DMS114 treated with DMSO at 0.1 percent for 48 hours (cell line): ENCODE measurements around the gene ZNF274.
"Not testable (repeated sequence)": the region's sequence is repeated elsewhere in the genome, so short reads cannot be mapped to it uniquely, and the experiment has no call there.

ENCODE experiments used
- DNase-seq: peaks from one replicate; lab custom pipeline; 2025; ENCODE audit not compliant: unreplicated experiment; lab: John Stamatoyannopoulos, UW

Gene ZNF274

GRCh38 chr19:58182989-58183816 is at the start of gene ZNF274:
ZNF274 (plus strand) TSS chr19:58183061; CDS start chr19:58183966, 905 bp downstream.
- peak; percentile 89 for DNase-seq

- DNase-seq: no peak
Observed at GRCh38 chr19:58134244-58134643, 48.6 kb upstream of the ZNF274 start.

GRCh38 chr19:58145849-58146248 is 37.0 kb upstream of the ZNF274 start:
- no peak for DNase-seq

- not testable (repeated sequence) for DNase-seq
Observed at GRCh38 chr19:58147475-58147874, 35.4 kb upstream of the ZNF274 start.

DNA sequence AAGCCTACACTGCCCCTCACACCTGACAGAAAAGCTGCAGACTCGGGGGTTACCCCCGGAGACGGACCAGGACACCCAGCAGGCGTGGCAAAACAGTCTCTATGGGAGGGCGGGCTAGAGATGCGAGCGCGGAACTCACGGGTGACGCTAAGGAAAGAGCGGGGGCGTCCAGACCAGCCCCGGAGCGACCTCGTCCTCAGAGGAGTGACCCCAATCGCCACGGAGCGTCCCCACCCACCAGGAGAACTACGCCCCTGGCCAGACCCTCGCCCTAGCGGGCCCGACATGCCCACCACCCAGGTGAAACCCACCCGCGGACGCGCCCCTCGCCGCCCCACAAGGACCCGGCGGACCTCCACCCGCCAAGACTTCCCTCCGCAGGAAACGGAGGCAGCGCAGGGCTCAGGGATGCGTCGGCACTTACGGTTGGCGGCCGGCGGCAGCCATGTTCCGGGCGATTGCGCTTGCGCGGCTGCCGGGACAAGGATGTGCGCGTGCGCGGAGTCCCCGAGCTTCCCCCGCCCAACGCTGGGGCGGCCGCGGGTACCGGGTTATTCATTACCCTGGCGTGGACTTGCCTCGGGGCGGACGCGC is 32.4 kb upstream of the ZNF274 start, which contains the start of gene ZNF329:
TSS of gene ZNF329 (minus strand) at position 462 of the 594 bp plus-strand sequence. CDS start 21,286 bp downstream, outside the sequence.
- no peak for DNase-seq

DNA sequence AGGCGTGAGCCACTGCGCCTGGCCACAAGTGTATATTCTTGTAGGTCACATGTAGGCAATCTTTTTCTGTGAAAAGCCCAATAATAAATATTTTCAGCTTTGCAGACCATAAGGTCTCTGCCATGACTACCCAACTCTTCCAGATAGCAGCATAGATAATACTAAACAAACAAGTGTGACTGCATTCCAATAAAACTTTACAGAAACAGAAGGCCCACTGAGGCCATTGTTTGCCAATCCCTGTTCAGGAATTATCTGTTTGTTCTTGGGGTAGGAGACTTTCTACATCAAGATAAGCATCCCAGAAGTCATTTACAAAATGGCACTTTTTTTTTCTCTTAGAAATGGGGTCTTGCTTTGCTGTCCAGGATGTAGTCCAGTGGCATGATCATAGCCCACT is 29.5 kb upstream of the ZNF274 start:
- DNase-seq: no peak

GRCh38 chr19:58154287-58154678 is 28.6 kb upstream of the ZNF274 start:
- no peak for DNase-seq

- peak; percentile 88 for DNase-seq
Observed at GRCh38 chr19:58154679-58155648, 27.9 kb upstream of the ZNF274 start.

- no peak for DNase-seq
Observed at GRCh38 chr19:58157045-58157728, 25.7 kb upstream of the ZNF274 start.

DNA sequence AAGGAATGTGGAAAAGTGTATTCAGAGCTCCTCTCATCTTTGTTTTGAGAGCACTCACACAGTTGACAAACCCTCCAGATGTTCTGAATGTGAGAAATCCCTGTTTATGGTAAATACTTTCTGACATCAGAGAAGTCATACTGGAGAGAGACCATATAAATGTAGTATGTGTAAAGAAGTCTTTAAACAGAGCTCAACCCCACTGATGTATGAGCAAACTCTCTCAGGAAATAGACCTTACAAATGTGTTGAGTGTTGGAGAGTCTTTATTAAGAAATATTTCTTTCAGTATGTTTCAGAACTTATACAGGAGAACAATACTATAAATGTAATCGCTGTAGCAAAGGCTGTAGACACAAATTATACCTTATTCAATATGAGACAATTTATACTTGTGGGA is 16.6 kb upstream of the ZNF274 start:
- no peak for DNase-seq

DNA sequence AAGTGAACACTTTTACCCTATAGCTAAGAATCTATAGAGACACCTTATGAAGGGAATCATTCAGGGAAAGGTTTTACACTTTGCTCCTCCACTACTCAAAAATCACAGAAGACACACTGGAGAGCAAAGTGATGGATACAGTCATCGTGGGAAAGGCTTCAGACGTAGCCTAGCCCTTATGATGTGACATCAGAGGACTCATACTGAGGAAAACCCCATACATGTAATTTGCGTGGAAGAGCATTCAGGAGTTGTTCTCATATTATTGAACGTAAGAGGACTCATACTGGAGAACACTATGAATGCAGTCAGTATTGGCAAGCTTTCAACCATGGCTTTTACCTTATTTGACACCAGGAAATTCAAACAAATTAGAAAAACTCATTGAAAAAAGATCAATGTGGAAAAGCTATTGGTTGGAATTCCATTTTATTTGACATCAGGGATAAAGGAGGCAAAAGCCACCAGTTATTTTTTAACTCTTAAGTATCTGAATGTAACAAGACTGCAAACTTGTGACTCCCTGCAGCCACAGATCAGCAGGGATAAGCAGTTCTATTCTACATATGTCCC is 16.1 kb upstream of the ZNF274 start:
- no peak for DNase-seq

- DNase-seq: no peak
Observed at GRCh38 chr19:58170860-58171259, 12.0 kb upstream of the ZNF274 start.

DNA sequence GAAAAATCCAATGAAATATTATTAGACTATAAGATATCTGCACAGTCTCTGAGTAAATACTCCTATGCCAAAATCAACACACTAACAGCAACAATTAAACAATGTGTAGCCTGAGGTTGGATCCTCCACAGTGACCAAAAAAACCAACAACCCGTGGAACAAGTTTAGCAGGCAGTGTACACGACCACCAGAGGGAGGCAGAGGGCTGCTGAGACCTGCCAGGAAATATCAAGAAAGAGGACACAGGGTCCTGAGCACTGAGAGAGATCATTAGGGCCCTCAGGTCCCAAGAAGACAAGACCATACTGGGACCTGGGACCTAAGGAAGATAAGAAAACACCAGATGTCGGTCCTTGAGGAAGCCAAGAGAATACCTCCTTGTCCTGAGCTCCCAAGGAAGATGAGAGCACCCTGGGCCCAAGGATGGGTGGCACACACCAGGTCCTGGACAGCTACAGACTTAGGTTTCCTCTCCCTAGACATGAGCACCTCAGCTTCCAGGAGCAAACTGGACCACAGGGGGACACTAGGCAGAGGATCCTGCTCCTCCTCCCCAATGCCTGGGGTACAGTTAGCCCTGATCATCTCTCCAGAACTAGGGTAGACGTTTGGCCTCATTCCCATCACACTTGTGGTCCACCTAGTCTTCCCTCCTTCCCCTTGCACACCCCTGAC is 822 bp upstream of the ZNF274 start:
- DNase-seq: peak; percentile 32

- peak; percentile 80 for DNase-seq
Observed at GRCh38 chr19:58182577-58182988, 278 bp upstream of the ZNF274 start.

DNA sequence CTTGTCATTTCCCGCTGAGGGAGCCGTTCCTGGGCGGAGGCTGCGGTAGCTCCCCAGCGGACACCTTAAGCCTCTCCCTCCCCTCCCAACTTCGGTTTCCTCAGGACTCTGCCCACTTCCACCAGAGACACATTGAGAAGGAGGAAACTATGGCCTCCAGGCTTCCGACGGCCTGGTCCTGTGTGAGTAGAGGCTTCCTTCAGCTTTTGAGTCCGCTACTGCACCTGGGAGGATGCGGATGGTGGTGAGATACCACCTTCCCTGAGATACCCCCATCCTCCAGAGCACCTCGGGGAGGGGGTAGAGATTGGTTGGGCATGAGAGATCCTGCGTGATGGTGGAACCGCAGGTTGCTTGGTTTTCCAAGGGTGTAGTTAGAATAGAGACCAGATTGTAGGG is 955 bp downstream of the ZNF274 start:
- DNase-seq: no peak

- DNase-seq: no peak
Observed at GRCh38 chr19:58196901-58197616, 14.2 kb downstream of the ZNF274 start.

GRCh38 chr19:58203814-58204475 is 21.1 kb downstream of the ZNF274 start:
- no peak for DNase-seq

- no peak for DNase-seq
Observed at GRCh38 chr19:58204566-58204965, 21.7 kb downstream of the ZNF274 start.

DNA sequence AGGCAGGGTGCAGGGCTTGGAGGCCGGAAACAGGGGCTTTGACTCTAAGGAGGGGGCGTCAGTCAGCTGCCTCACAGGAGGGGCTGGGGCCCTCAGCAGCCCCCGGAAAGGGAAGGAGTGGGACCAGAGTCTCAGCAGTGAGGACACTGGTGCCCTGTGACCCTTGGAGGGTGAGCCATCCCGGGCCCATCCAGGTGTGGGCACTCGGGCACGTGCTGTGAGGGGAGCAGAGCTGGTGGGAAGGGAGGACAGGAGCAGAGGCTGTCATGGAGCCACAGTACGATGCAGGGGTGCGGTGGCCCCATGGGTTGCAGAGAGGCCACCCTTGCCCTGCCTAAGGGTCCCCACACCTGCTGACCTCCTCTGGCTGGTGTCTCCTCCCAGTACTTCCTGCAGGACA is 26.7 kb downstream of the ZNF274 start:
- no peak for DNase-seq
